K562 (cell line): ENCODE results near the gene KIAA0040. TPM values are rescaled to one million over a fixed set of nuclear protein-coding genes. Genes with fewer than 3 reads are reported as not detected.

Experiments
- ATAC-seq: fragments of 200-7000 bp; cut with Tn5 transposase; 3 replicates; pipeline ENCODE4 v1.9.1; 2020; ENCODE audit warnings: moderate library complexity
- BruUV-seq: library from RNA; stranded (reverse); fragments of 400-500 nt; replicated peaks from 2 replicates; lab custom pipeline; 2021; lab: Mats Ljungman, UMichigan
- CTCF ChIA-PET: fragments of 300-600 bp; formaldehyde crosslinking; extraction: SDS; loops from one replicate; lab custom pipeline; 2021; ENCODE audit warnings: low intra/inter-chr PET ratio; lab: Yijun Ruan, JAX
- POLR2A ChIA-PET: fragments of 300-600, 350-650 bp; sonication (Branson Sonifier 250); formaldehyde crosslinking; extraction: SDS; loops from one replicate; lab custom pipeline; 2021; ENCODE audit warnings: antibody characterized with exemption, inconsistent platforms; lab: Yijun Ruan, JAX
- DNase-seq, 4 experiments: peaks; one replicate each; pipeline versions ENCODE4 v3.0.0 to v3.0.0-alpha.2; 2011 to 2018; ENCODE audit warnings: low spot score in 3 of 4, mixed read lengths in 3 of 4; ENCODE audit errors: extremely low read depth in 1 of 4
- FAIRE-seq: peaks from 2 replicates; lab custom pipeline; 2011; peaks lifted over from hg19 to GRCh38; lab: Jason Lieb, UNC
- H2AFZ ChIP-seq: 2 replicates; pipeline ENCODE4 v1.6.0; 2011; ENCODE audit warnings: low read depth, low read length, control low read depth, inconsistent platforms
- H3K27ac ChIP-seq: fragments of 200-600 bp; 3 replicates; pipeline ENCODE4 v1.8.0; 2011; ENCODE audit warnings: low read depth, mild to moderate bottlenecking, control low read depth, inconsistent platforms, low read length, moderate library complexity, mixed read lengths; ENCODE audit errors: extremely low read depth
- H3K27me3 ChIP-seq, 2 experiments: fragments of 300-600 bp in 1 of 2; 2 replicates in 1 of 2; 3 replicates in 1 of 2; pipeline versions ENCODE4 v1.6.0 to v1.8.0; 2011; ENCODE audit warnings: inconsistent platforms in 2 of 2, low read length in 2 of 2, mild to moderate bottlenecking in 1 of 2, mixed read lengths in 1 of 2, moderate library complexity in 1 of 2; ENCODE audit not compliant: control insufficient read depth in 2 of 2, insufficient read depth in 2 of 2
- H3K36me3 ChIP-seq: fragments of 300-600 bp; 3 replicates; pipeline ENCODE4 v1.8.0; 2011; ENCODE audit warnings: mild to moderate bottlenecking, low read length, inconsistent platforms; ENCODE audit not compliant: control insufficient read depth, insufficient read depth
- H3K4me1 ChIP-seq, 2 experiments: fragments of 200-600 bp in 1 of 2; replicated peaks in 1 of 2; 2 replicates in 1 of 2; 3 replicates in 1 of 2; pipeline versions ENCODE4 v1.5.1 to v1.8.0; 2011; ENCODE audit warnings: inconsistent platforms in 2 of 2, low read length in 2 of 2, mild to moderate bottlenecking in 1 of 2, mixed read lengths in 1 of 2, moderate library complexity in 1 of 2; ENCODE audit not compliant: control insufficient read depth in 2 of 2, insufficient read depth in 2 of 2
- H3K4me2 ChIP-seq: 2 replicates; pipeline ENCODE4 v1.6.1; 2011; ENCODE audit warnings: low read length, control low read depth, inconsistent platforms, mixed read lengths; ENCODE audit not compliant: insufficient read depth
- H3K4me3 ChIP-seq: fragments of 200-600 bp; sonication (generic), shearing (Covaris generic); 2 replicates; pipeline ENCODE4 v1.5.1; 2016; ENCODE audit warnings: control low read depth, inconsistent platforms
- H3K79me2 ChIP-seq: fragments of 200-600 bp; 3 replicates; pipeline ENCODE4 v1.8.0; 2011; ENCODE audit warnings: low read length, inconsistent platforms; ENCODE audit not compliant: control insufficient read depth, insufficient read depth
- H3K9ac ChIP-seq, 2 experiments: 2 replicates each; pipeline versions ENCODE4 v1.6.0 to v1.6.1; 2011; ENCODE audit warnings: low read depth in 2 of 2, low read length in 2 of 2, control low read depth in 1 of 2, inconsistent platforms in 1 of 2, mild to moderate bottlenecking in 1 of 2, mixed read lengths in 1 of 2; ENCODE audit not compliant: insufficient read depth in 1 of 2
- H3K9me1 ChIP-seq: one replicate; pipeline ENCODE4 v1.6.0; 2011; ENCODE audit warnings: inconsistent platforms, mild to moderate bottlenecking, low read length, moderate library complexity; ENCODE audit not compliant: control insufficient read depth, insufficient read depth
- H3K9me3 ChIP-seq: replicated peaks from 2 replicates; pipeline ENCODE4 v1.5.1; 2011; ENCODE audit warnings: low read depth, low read length, inconsistent platforms; ENCODE audit not compliant: control insufficient read depth, insufficient read depth
- H4K20me1 ChIP-seq: replicated peaks from 2 replicates; pipeline ENCODE4 v1.6.1; 2011; ENCODE audit warnings: low read length, inconsistent platforms, mixed read lengths; ENCODE audit not compliant: control insufficient read depth, insufficient read depth
- ADNP ChIP-seq: fragments of 200-800 bp; sonication (Bioruptor generic); IDR thresholded peaks from 2 replicates; pipeline ENCODE4 v1.6.1; 2016; ENCODE audit warnings: missing genetic modification characterization, missing compliant biosample characterization
- CBFA2T2 ChIP-seq: fragments of 450-650 bp; conservative IDR thresholded peaks from 2 replicates; pipeline ENCODE4 v1.6.1; 2017; ENCODE audit warnings: mild to moderate bottlenecking
- GATA2 ChIP-seq: sonication (generic); formaldehyde crosslinking; IDR thresholded peaks from 2 replicates; pipeline ENCODE4 v1.4.0; 2020; ENCODE audit warnings: mild to moderate bottlenecking, missing genetic modification reagents
- NCOA4 ChIP-seq: fragments of 450-650 bp; IDR thresholded peaks from 2 replicates; pipeline ENCODE4 v1.6.1; 2018; ENCODE audit warnings: mild to moderate bottlenecking; ENCODE audit not compliant: partially characterized antibody
- PHTF2 ChIP-seq: fragments of 250-450 bp; sonication (Bioruptor Pico); IDR thresholded peaks from 2 replicates; pipeline ENCODE4 v1.5.0; 2021; ENCODE audit warnings: mild to moderate bottlenecking
- RB1 ChIP-seq: fragments of 450-650 bp; IDR thresholded peaks from 2 replicates; pipeline ENCODE4 v1.6.1; 2017; ENCODE audit warnings: low read depth, mild to moderate bottlenecking
- RBM39 ChIP-seq: fragments of 200-400 bp; formaldehyde crosslinking; optimal IDR thresholded peaks from 2 replicates; pipeline ENCODE3; 2018; ENCODE audit warnings: low read depth, low read length
- SAP30 ChIP-seq: fragments of 200-600 bp; sonication (generic); IDR thresholded peaks from 2 replicates; pipeline ENCODE4 v1.6.1; 2012; ENCODE audit warnings: borderline replicate concordance, low read depth, mild to moderate bottlenecking, moderate library complexity, low read length, control low read depth, inconsistent platforms; ENCODE audit not compliant: insufficient read depth, poor library complexity, severe bottlenecking
- SRSF9 ChIP-seq: fragments of 200-400 bp; formaldehyde crosslinking; IDR thresholded peaks from 2 replicates; pipeline ENCODE4 v1.6.1; 2017; ENCODE audit warnings: low read depth, low read length, borderline replicate concordance
- ZBTB1 ChIP-seq: sonication (generic); formaldehyde crosslinking; IDR thresholded peaks from 2 replicates; pipeline ENCODE4 v1.8.1; 2023; ENCODE audit warnings: missing genetic modification reagents, low read depth, mild to moderate bottlenecking, borderline replicate concordance
- ZC3H8 ChIP-seq: fragments of 450-650 bp; IDR thresholded peaks from 2 replicates; pipeline ENCODE4 v1.6.1; 2017
- ZEB2 ChIP-seq: fragments of 450-650 bp; IDR thresholded peaks from 2 replicates; pipeline ENCODE4 v1.6.1; 2016
- ZNF695 ChIP-seq: fragments of 450-650 bp; formaldehyde crosslinking; IDR thresholded peaks from 2 replicates; pipeline ENCODE4 v1.4.0; 2020; ENCODE audit warnings: mild to moderate bottlenecking, moderate library complexity
- ZNF76 ChIP-seq: fragments of 250-450 bp; sonication (Bioruptor Pico); IDR thresholded peaks from 2 replicates; pipeline ENCODE4 v1.4.0; 2020; ENCODE audit warnings: mild to moderate bottlenecking, moderate library complexity, borderline replicate concordance
- WGBS: fragments of 100-300 bp; shearing (Covaris generic); methylation state at CpG from one replicate; pipeline ENCODE4 v1.1.6; 2016; ENCODE audit warnings: low coverage, mixed read lengths; ENCODE audit not compliant: insufficient coverage; ENCODE audit errors: missing lambda C conversion rate; 5-methylcytosine and 5-hydroxymethylcytosine counted together
- in situ Hi-C: fragments of 300-500 bp; cut with MboI; formaldehyde crosslinking; loops from 4 replicates; pipeline ENCODE4 v1.15.0; 2018; ENCODE audit warnings: inconsistent platforms, mixed read lengths
- intact Hi-C: fragments of 100-400 bp; cut with micrococcal nuclease; formaldehyde crosslinking; loops from 2 replicates; pipeline ENCODE4 v1.14.2; 2022
- polyA plus RNA-seq, 8 experiments: library from polyadenylated mRNA; depleted of rRNA in 4 of 8; stranded (reverse) in 5 of 8; unstranded in 3 of 8; fragments of >200 nt; fragmentation: Nextera tagmentation in 2 of 8; fragmentation: Illumina TruSeq in 1 of 8; extraction: Ambion mirVana in 2 of 8; extraction: Trizol in 1 of 8; gene quantifications; 2 replicates each; pipeline versions ENCODE4 v1.2.1 to v1.2.3, GENCODE V29; 2011 to 2014; ENCODE audit warnings: inconsistent platforms in 1 of 8, missing spikeins in 1 of 8
- total RNA-seq, 7 experiments: library from RNA; depleted of rRNA in 6 of 7; stranded (reverse); fragments of >200 nt in 6 of 7; fragmentation: Illumina TruSeq in 2 of 7; extraction: Trizol in 2 of 7; gene quantifications; 2 replicates each; pipeline versions ENCODE4 v1.2.1 to v1.2.3, GENCODE V29; 2011 to 2021; ENCODE audit warnings: low replicate concordance in 1 of 7
- TF ChIP-seq, protein P1 (sequence below): fragments of 450-650 bp; conservative IDR thresholded peaks from 2 replicates; pipeline ENCODE4 v1.6.1; 2016; ENCODE audit warnings: missing genetic modification characterization, low read depth, mild to moderate bottlenecking, missing compliant biosample characterization, moderate library complexity

The KIAA0040 gene
- total and polyA plus RNA-seq, 9 of the 15 experiments (the other 6 are each of a cell fraction or from before 2014, with no cell fraction given) = 3.4 to 13.6 (median 7.1) TPM

DNA sequence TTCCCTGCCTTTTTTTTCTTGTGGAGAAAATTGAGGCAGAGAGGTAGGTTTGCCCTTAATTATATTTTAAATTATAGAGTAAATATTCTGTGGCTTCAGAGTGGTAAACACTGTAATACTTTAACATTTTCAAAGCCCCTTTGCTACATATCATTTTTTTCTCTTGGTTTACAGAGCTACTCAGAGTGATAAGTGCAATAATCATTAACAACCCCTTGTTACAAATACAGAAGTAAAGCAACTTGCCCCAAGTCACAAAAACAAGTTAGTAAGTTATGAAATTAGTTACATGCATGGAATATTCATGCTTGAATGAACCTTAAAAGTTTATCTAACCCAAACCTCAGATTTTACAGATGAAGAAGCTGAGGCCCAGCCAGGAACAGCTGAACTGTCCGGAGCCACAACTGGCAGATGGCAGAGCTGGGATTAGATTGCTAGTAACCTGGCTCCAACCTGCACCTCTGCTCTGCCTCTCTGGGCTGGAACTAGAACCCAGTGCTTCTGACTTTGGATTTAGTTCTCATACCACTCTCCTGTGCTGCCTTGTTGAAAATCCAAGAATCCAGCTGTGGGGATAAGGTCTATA, 76.3 kb downstream of the KIAA0040 start:
- Histone ChIP-seq H3K27ac (no peak overlapping the region), H3K27me3 (peaks cover 15 to 27% of the 10 kb centered on the region in 2 experiments), H3K9ac (no peak overlapping the region), H3K79me2 (no peaks in the 10 kb centered on the region), H3K9me1 (no peaks in the 10 kb centered on the region), H3K4me1 (no peaks in the 10 kb centered on the region), H3K4me2 (no peak overlapping the region), H3K4me3 (no peak overlapping the region), H2AFZ (no peak overlapping the region), H3K36me3 (no peaks in the 10 kb centered on the region), H4K20me1 (no peaks in the 10 kb centered on the region; the same call in 1 of the 2 replicates), H3K9me3 (no peaks in the 10 kb centered on the region)
- POLR2A ChIA-PET = interaction anchor here (1.3 kb wide), 1 partner anchor 29 kb away, joined by 4 read pairs; no protein-coding TSS in a partner anchor
- 5% methylated on average over 1 of the region's 1 CpG for WGBS
- CTCF ChIA-PET = no interaction called here
- no peak for DNase-seq
- no peak for TF ChIP-seq RB1
- TF ChIP-seq NCOA4 = no peak
- no peak for TF ChIP-seq PHTF2 (CRISPR knock-in tag)
- no peak for TF ChIP-seq ZC3H8
- no peak for TF ChIP-seq ZNF695
- TF ChIP-seq, protein P1, sequence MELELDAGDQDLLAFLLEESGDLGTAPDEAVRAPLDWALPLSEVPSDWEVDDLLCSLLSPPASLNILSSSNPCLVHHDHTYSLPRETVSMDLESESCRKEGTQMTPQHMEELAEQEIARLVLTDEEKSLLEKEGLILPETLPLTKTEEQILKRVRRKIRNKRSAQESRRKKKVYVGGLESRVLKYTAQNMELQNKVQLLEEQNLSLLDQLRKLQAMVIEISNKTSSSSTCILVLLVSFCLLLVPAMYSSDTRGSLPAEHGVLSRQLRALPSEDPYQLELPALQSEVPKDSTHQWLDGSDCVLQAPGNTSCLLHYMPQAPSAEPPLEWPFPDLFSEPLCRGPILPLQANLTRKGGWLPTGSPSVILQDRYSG = no peak
- no peak for TF ChIP-seq CBFA2T2
- TF ChIP-seq RBM39 = no peak
- TF ChIP-seq ZEB2 = no peak
- no peak for TF ChIP-seq SRSF9
- TF ChIP-seq GATA2 (CRISPR knock-in tag) = no peak
- no peak for TF ChIP-seq ADNP (tag)
- TF ChIP-seq ZBTB1 (CRISPR knock-in tag) = no peak
- no peak for TF ChIP-seq SAP30
- TF ChIP-seq ZNF76 (CRISPR knock-in tag) = no peak
- intact Hi-C loops (no loop called here), in situ Hi-C loops (no loop called here)
- no peak for ATAC-seq
- BruUV-seq = no TSS peak
- no peak for FAIRE-seq
